GM12878 (cell line): ENCODE measurements around the gene ADAD1. TPM values are rescaled to one million over a fixed set of nuclear protein-coding genes. Genes with fewer than 3 reads are reported as not detected.

Experiments used
- ATAC-seq: fragments of 200-7000 bp; cut with Tn5 transposase; 3 replicates; pipeline ENCODE4 v1.9.1; 2020; ENCODE audit warnings: mild to moderate bottlenecking, moderate library complexity
- BruUV-seq: library from RNA; stranded (reverse); fragments of 400-500 nt; replicated peaks from 2 replicates; lab custom pipeline; 2021; lab: Mats Ljungman, UMichigan
- CTCF ChIA-PET: fragments of 300-600 bp; sonication (Branson Sonifier 250); formaldehyde crosslinking; extraction: SDS; loops from one replicate; lab custom pipeline; 2021; ENCODE audit warnings: inconsistent platforms; lab: Yijun Ruan, JAX
- POLR2A ChIA-PET: fragments of 350-600 bp; formaldehyde crosslinking; extraction: SDS; loops from one replicate; lab custom pipeline; 2021; ENCODE audit warnings: inconsistent platforms; lab: Charles Lee
- RAD21 ChIA-PET: fragments of 300-600 bp; sonication (Branson Sonifier 250); formaldehyde crosslinking; loops from one replicate; lab custom pipeline; 2023; ENCODE audit warnings: antibody characterized with exemption; ENCODE audit not compliant: unreplicated experiment; lab: Charles Lee
- SMC1A ChIA-PET: fragments of 300-600 bp; sonication (Branson Sonifier 250); formaldehyde crosslinking; loops from one replicate; lab custom pipeline; 2023; ENCODE audit not compliant: unreplicated experiment, uncharacterized antibody; lab: Charles Lee
- DNase-seq: peaks from one replicate; pipeline ENCODE4 v3.0.0-alpha.2; 2011; ENCODE audit warnings: low read depth, low spot score
- FAIRE-seq: peaks from 3 replicates; lab custom pipeline; 2011; peaks lifted over from hg19 to GRCh38; lab: Jason Lieb, UNC
- H2AFZ ChIP-seq: 2 replicates; pipeline ENCODE4 v1.6.0; 2011; ENCODE audit warnings: low read depth, low read length, control low read depth; ENCODE audit not compliant: control insufficient read depth
- H3K27ac ChIP-seq: 2 replicates; pipeline ENCODE4 v1.5.1; 2011; ENCODE audit warnings: control low read depth; ENCODE audit not compliant: control insufficient read depth, insufficient read depth
- H3K27me3 ChIP-seq, 2 experiments: replicated peaks in 1 of 2; 2 replicates each; pipeline versions ENCODE4 v1.6.0 to v1.6.1; 2011; ENCODE audit warnings: low read length in 1 of 2; ENCODE audit not compliant: control insufficient read depth in 2 of 2, insufficient read depth in 2 of 2
- H3K36me3 ChIP-seq, 2 experiments: 2 replicates each; pipeline ENCODE4 v1.5.1; 2011; ENCODE audit warnings: low read length in 1 of 2; ENCODE audit not compliant: control insufficient read depth in 2 of 2, insufficient read depth in 2 of 2
- H3K4me1 ChIP-seq: 2 replicates; pipeline ENCODE4 v1.6.1; 2011; ENCODE audit warnings: mild to moderate bottlenecking, low read length, moderate library complexity, mixed read lengths; ENCODE audit not compliant: control insufficient read depth, insufficient read depth
- H3K4me2 ChIP-seq: 2 replicates; pipeline ENCODE4 v1.6.0; 2011; ENCODE audit warnings: control low read depth; ENCODE audit not compliant: control insufficient read depth, insufficient read depth
- H3K4me3 ChIP-seq: fragments of 200-600 bp; sonication (generic); 2 replicates; pipeline ENCODE4 v1.5.1; 2016
- H3K79me2 ChIP-seq: 2 replicates; pipeline ENCODE4 v1.6.0; 2011; ENCODE audit warnings: low read length; ENCODE audit not compliant: control insufficient read depth, insufficient read depth
- H3K9ac ChIP-seq: 2 replicates; pipeline ENCODE4 v1.8.0; 2011; ENCODE audit warnings: low read length, control low read depth, mixed read lengths; ENCODE audit not compliant: control insufficient read depth, insufficient read depth
- H3K9me3 ChIP-seq: replicated peaks from 3 replicates; pipeline ENCODE4 v1.5.1; 2011; ENCODE audit warnings: mild to moderate bottlenecking, low read length; ENCODE audit not compliant: control insufficient read depth, insufficient read depth
- H4K20me1 ChIP-seq: 2 replicates; pipeline ENCODE4 v1.6.0; 2011; ENCODE audit not compliant: control insufficient read depth, insufficient read depth
- BACH1 ChIP-seq: fragments of 450-650 bp; IDR thresholded peaks from 2 replicates; pipeline ENCODE4 v1.6.1; 2017; ENCODE audit warnings: mild to moderate bottlenecking, borderline replicate concordance
- BHLHE40 ChIP-seq, 2 experiments: fragments of 450-650 bp in 1 of 2; IDR thresholded peaks; 2 replicates each; pipeline ENCODE4 v1.6.1; 2011 to 2017; ENCODE audit warnings: low read depth in 2 of 2, borderline replicate concordance in 1 of 2, improper control_type of control experiment in 1 of 2, low read length in 1 of 2, mild to moderate bottlenecking in 1 of 2
- EED ChIP-seq: sonication (generic); IDR thresholded peaks from 2 replicates; pipeline ENCODE4 v1.6.1; 2016; ENCODE audit warnings: antibody characterized with exemption, low read depth
- FOXM1 ChIP-seq: IDR thresholded peaks from 2 replicates; pipeline ENCODE4 v1.6.1; 2012; ENCODE audit warnings: low read depth, mild to moderate bottlenecking, inconsistent platforms, low read length, moderate library complexity
- GABPA ChIP-seq: IDR thresholded peaks from 2 replicates; pipeline ENCODE4 v1.6.1; 2014; ENCODE audit warnings: antibody characterized with exemption, low read depth, mild to moderate bottlenecking, inconsistent platforms
- HDAC2 ChIP-seq: fragments of 200-600 bp; sonication (generic); IDR thresholded peaks from 2 replicates; pipeline ENCODE4 v1.6.1; 2017
- NFIC ChIP-seq: IDR thresholded peaks from 2 replicates; pipeline ENCODE4 v1.6.1; 2012; ENCODE audit warnings: low read depth, mild to moderate bottlenecking, inconsistent platforms, low read length, moderate library complexity
- PML ChIP-seq: IDR thresholded peaks from 2 replicates; pipeline ENCODE4 v1.6.1; 2012; ENCODE audit warnings: low read length, inconsistent platforms
- RCOR1 ChIP-seq: conservative IDR thresholded peaks from 2 replicates; pipeline ENCODE4 v1.6.1; 2012; ENCODE audit warnings: low read depth, low read length, improper control_type of control experiment
- SREBF1 ChIP-seq: IDR thresholded peaks from 2 replicates; pipeline ENCODE4 v1.6.1; 2012; ENCODE audit warnings: mild to moderate bottlenecking, low read length
- STAT3 ChIP-seq: IDR thresholded peaks from 2 replicates; pipeline ENCODE4 v1.6.1; 2011; ENCODE audit warnings: low read depth, low read length, improper control_type of control experiment
- TCF3 ChIP-seq: IDR thresholded peaks from 2 replicates; pipeline ENCODE4 v1.6.1; 2012; ENCODE audit warnings: low read depth, mild to moderate bottlenecking, low read length, borderline replicate concordance; ENCODE audit not compliant: insufficient read depth
- ZNF622 ChIP-seq: fragments of 450-650 bp; IDR thresholded peaks from 2 replicates; pipeline ENCODE4 v1.6.1; 2017; ENCODE audit warnings: mild to moderate bottlenecking, inconsistent platforms
- WGBS: methylation state at CpG from one replicate; pipeline ENCODE4 v1.1.6; 2016; ENCODE audit warnings: low lambda C conversion rate; ENCODE audit not compliant: insufficient replicate concordance, insufficient coverage; ENCODE audit errors: missing lambda C conversion rate; 5-methylcytosine and 5-hydroxymethylcytosine counted together
- in situ Hi-C: fragments of 300-500 bp; cut with MboI; formaldehyde crosslinking; loops from 9 replicates; pipeline ENCODE4 v1.14.3; 2018; ENCODE audit warnings: mixed read lengths
- intact Hi-C: fragments of 100-400 bp; cut with micrococcal nuclease; formaldehyde crosslinking; loops from one replicate; pipeline ENCODE4 v1.14.2; 2022; ENCODE audit not compliant: unreplicated experiment
- polyA plus RNA-seq, 11 experiments: library from polyadenylated mRNA; depleted of rRNA in 4 of 11; unstranded in 6 of 11; stranded (reverse) in 5 of 11; fragments of >200 nt; fragmentation: Nextera tagmentation in 4 of 11; fragmentation: Illumina TruSeq in 1 of 11; extraction: Ambion mirVana in 4 of 11; extraction: Trizol in 1 of 11; gene quantifications; 1 replicate in 1 of 11; 2 replicates in 10 of 11; pipeline versions ENCODE4 v1.2.1 to v1.2.3, GENCODE V29; 2011 to 2016; ENCODE audit warnings: inconsistent platforms in 2 of 11, missing spikeins in 2 of 11, low read depth in 1 of 11
- total RNA-seq, 4 experiments: library from RNA; depleted of rRNA in 3 of 4; stranded (reverse); fragments of >200 nt in 3 of 4; fragmentation: Illumina TruSeq in 1 of 4; extraction: Trizol in 1 of 4; gene quantifications; 2 replicates each; pipeline versions ENCODE4 v1.2.1 to v1.2.3, GENCODE V29; 2013 to 2021
- TF ChIP-seq, protein P1 (sequence below): IDR thresholded peaks from 2 replicates; pipeline ENCODE4 v1.6.1; 2011; ENCODE audit warnings: low read depth, low read length, improper control_type of control experiment, borderline replicate concordance
- TF ChIP-seq, protein P2 (sequence below): IDR thresholded peaks from 2 replicates; pipeline ENCODE4 v1.6.1; 2011; ENCODE audit warnings: borderline replicate concordance, low read depth, mild to moderate bottlenecking, moderate library complexity, mixed read lengths, low read length; ENCODE audit not compliant: insufficient read depth; ENCODE audit errors: extremely low read length
- TF ChIP-seq, protein P3 (sequence below): fragments of 450-650 bp; IDR thresholded peaks from 2 replicates; pipeline ENCODE4 v1.6.1; 2017; ENCODE audit warnings: low read depth, mild to moderate bottlenecking, moderate library complexity
- TF ChIP-seq, protein P4 (sequence below): IDR thresholded peaks from 2 replicates; pipeline ENCODE4 v1.6.1; 2012; ENCODE audit warnings: low read depth, low read length, improper control_type of control experiment
- TF ChIP-seq, protein P5 (sequence below): fragments of 450-650 bp; formaldehyde crosslinking; IDR thresholded peaks from 2 replicates; pipeline ENCODE4 v1.5.0; 2022; ENCODE audit warnings: mild to moderate bottlenecking, missing genetic modification characterization

ADAD1 gene
- total and polyA plus RNA-seq, 10 of the 15 experiments (the other 5 are each of a cell fraction or from before 2014, with no cell fraction given): not detected

DNA sequence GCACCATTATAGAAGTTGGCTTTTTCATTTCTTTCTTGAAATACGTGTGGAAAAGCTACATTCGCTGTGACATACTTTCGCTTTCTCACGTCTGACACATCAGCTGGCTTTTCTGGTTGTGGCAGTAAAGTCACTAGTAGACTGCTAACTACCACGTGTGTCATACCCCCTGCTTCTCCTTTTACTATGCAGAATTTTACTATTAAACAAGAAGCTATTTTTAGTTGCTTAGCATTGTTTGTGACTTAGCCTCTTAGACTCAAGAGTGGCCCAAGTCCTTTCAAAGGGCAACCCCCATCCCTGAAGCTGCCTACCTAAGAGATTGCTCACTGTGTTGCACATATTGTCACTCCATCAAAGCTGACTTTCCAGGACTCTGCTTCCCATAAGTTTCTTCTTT is 79.8 kb downstream of the ADAD1 start:
- H3K36me3 ChIP-seq: no peaks in the 10 kb centered on the region
- no peaks in the 10 kb centered on the region for H3K9me3 ChIP-seq
- H3K9ac ChIP-seq: no peak overlapping the region
- BruUV-seq: no TSS peak
- ChIA-PET POLR2A (no interaction called here), SMC1A (interaction anchor here (1.1 to 1.7 kb wide), 3 partner anchors 13 to 87 kb away, joined by 3 to 9 read pairs (median 4); no protein-coding TSS in a partner anchor), RAD21 (no interaction called here), CTCF (interaction anchor here (0.8 to 1.2 kb wide), 2 partner anchors 24 to 118 kb away, joined by 3 to 4 read pairs; no protein-coding TSS in a partner anchor)
- in situ Hi-C loops: no loop called here
- H2AFZ ChIP-seq: peak overlapping the region; percentile 58
- H3K27me3 ChIP-seq: no peaks in the 10 kb centered on the region
- FAIRE-seq (no peak), ATAC-seq (peak; percentile 64), DNase-seq (no peak)
- H3K79me2 ChIP-seq: no peaks in the 10 kb centered on the region
- 18% methylated on average over 5 of the region's 5 CpGs for WGBS
- peak overlapping the region; percentile 86 for H3K4me2 ChIP-seq
- intact Hi-C loops: loop anchor here (10.0 kb wide), 1 partner anchor 554 kb away; no protein-coding TSS in a partner anchor
- no peak overlapping the region for H3K27ac ChIP-seq
- H3K4me1 ChIP-seq: peaks cover under 1% of the 10 kb centered on the region
- no peaks in the 10 kb centered on the region for H4K20me1 ChIP-seq
- H3K4me3 ChIP-seq: 0 out of 2 replicates have a peak overlapping the region, but pooled peaks have one; percentile 18
- TF ChIP-seq, protein P1, sequence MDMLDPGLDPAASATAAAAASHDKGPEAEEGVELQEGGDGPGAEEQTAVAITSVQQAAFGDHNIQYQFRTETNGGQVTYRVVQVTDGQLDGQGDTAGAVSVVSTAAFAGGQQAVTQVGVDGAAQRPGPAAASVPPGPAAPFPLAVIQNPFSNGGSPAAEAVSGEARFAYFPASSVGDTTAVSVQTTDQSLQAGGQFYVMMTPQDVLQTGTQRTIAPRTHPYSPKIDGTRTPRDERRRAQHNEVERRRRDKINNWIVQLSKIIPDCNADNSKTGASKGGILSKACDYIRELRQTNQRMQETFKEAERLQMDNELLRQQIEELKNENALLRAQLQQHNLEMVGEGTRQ: no peak
- TF ChIP-seq, protein P2, sequence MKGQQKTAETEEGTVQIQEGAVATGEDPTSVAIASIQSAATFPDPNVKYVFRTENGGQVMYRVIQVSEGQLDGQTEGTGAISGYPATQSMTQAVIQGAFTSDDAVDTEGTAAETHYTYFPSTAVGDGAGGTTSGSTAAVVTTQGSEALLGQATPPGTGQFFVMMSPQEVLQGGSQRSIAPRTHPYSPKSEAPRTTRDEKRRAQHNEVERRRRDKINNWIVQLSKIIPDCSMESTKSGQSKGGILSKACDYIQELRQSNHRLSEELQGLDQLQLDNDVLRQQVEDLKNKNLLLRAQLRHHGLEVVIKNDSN: no peak
- TF ChIP-seq NFIC (no peak), BHLHE40 (IDR thresholded peaks at IDR 0.05; ENCODE audit: borderline replicate concordance in 1 of 2, low read depth in 2 of 2, low read length in 1 of 2) (no peak), PML (no peak), TCF3 (no peak), ZNF622 (no peak), HDAC2 (no peak), GABPA (no peak), SREBF1 (no peak), RCOR1 (no peak), FOXM1 (no peak), BACH1 (no peak), STAT3 (no peak), EED (no peak)
- TF ChIP-seq, protein P3, sequence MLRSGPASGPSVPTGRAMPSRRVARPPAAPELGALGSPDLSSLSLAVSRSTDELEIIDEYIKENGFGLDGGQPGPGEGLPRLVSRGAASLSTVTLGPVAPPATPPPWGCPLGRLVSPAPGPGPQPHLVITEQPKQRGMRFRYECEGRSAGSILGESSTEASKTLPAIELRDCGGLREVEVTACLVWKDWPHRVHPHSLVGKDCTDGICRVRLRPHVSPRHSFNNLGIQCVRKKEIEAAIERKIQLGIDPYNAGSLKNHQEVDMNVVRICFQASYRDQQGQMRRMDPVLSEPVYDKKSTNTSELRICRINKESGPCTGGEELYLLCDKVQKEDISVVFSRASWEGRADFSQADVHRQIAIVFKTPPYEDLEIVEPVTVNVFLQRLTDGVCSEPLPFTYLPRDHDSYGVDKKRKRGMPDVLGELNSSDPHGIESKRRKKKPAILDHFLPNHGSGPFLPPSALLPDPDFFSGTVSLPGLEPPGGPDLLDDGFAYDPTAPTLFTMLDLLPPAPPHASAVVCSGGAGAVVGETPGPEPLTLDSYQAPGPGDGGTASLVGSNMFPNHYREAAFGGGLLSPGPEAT: no peak
- TF ChIP-seq, protein P4, sequence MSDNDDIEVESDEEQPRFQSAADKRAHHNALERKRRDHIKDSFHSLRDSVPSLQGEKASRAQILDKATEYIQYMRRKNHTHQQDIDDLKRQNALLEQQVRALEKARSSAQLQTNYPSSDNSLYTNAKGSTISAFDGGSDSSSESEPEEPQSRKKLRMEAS: no peak
- TF ChIP-seq, protein P5, sequence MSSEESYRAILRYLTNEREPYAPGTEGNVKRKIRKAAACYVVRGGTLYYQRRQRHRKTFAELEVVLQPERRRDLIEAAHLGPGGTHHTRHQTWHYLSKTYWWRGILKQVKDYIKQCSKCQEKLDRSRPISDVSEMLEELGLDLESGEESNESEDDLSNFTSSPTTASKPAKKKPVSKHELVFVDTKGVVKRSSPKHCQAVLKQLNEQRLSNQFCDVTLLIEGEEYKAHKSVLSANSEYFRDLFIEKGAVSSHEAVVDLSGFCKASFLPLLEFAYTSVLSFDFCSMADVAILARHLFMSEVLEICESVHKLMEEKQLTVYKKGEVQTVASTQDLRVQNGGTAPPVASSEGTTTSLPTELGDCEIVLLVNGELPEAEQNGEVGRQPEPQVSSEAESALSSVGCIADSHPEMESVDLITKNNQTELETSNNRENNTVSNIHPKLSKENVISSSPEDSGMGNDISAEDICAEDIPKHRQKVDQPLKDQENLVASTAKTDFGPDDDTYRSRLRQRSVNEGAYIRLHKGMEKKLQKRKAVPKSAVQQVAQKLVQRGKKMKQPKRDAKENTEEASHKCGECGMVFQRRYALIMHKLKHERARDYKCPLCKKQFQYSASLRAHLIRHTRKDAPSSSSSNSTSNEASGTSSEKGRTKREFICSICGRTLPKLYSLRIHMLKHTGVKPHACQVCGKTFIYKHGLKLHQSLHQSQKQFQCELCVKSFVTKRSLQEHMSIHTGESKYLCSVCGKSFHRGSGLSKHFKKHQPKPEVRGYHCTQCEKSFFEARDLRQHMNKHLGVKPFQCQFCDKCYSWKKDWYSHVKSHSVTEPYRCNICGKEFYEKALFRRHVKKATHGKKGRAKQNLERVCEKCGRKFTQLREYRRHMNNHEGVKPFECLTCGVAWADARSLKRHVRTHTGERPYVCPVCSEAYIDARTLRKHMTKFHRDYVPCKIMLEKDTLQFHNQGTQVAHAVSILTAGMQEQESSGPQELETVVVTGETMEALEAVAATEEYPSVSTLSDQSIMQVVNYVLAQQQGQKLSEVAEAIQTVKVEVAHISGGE: no peak
